Spleen (tissue), 7 donors: ENCODE results near the gene CYB5A.

Experiments
- CTCF ChIP-seq, 11 experiments: fragments of 200-600 bp in 7 of 11; fragments of 450-650 bp in 4 of 11; sonication (generic) in 4 of 11; IDR thresholded peaks in 8 of 11; conservative IDR thresholded peaks in 3 of 11; 1 replicate in 7 of 11; 2 replicates in 4 of 11; pipeline versions ENCODE4 v1.4.0 to v1.8.0; 2016 to 2021; ENCODE audit warnings: antibody characterized with exemption in 11 of 11, inconsistent platforms in 4 of 11, mild to moderate bottlenecking in 1 of 11
- POLR2A ChIP-seq, 3 donors: fragments of 450-650 bp; IDR thresholded peaks; one replicate each; pipeline ENCODE4 v1.5.1; 2017; ENCODE audit warnings: antibody characterized with exemption in 3 of 3, mild to moderate bottlenecking in 1 of 3
- POLR2AphosphoS5 ChIP-seq, 3 donors: sonication (generic); formaldehyde crosslinking; IDR thresholded peaks; one replicate each; pipeline ENCODE4 v1.5.1; 2017; ENCODE audit warnings: antibody characterized with exemption in 3 of 3
- donor health status: DM: no; HTN: no; CAD: no; lungs with moderate emphysema.
- donor health status: DM: no; HTN: no; CAD: no.
- donor health status: DM: no; HTN: no; CAD: no.

GRCh38 chr18:74248189-74248588, 43.6 kb downstream of the CYB5A start:
- TF ChIP-seq CTCF (IDR thresholded peaks at IDR 0.05 in 8 of 11, conservative IDR thresholded peaks at IDR 0.05 in 3 of 11): no peak
- TF ChIP-seq POLR2A (IDR thresholded peaks at IDR 0.05): no peak
- TF ChIP-seq POLR2AphosphoS5 (IDR thresholded peaks at IDR 0.05): no peak
